ENCODE data around the gene ATG7. TPM values are rescaled to one million over a fixed set of nuclear protein-coding genes. Genes with fewer than 3 reads are reported as not detected.
A peak's percentile ranks its signal among the peaks of the same experiment; 100 is the strongest.

The ATG7 gene
- total RNA-seq, 1 donor: 97.9 TPM

- DNase-seq (ENCODE audit: low read depth): peak; percentile 73
- H3K4me3 ChIP-seq (ENCODE audit: low read depth, low read length): no peak overlapping the region
- TF ChIP-seq CTCF (IDR thresholded peaks at IDR 0.05; ENCODE audit: insufficient read depth, low read length): no peak
Observed at GRCh38 chr3:11282250-11283138, 10.3 kb downstream of the ATG7 start.

GRCh38 chr3:11283139-11283475 lies 10.9 kb downstream of the ATG7 start:
- no peak for DNase-seq (ENCODE audit: low read depth)
- H3K4me3 ChIP-seq (ENCODE audit: low read depth, low read length): no peak overlapping the region
- TF ChIP-seq CTCF (IDR thresholded peaks at IDR 0.05; ENCODE audit: insufficient read depth, low read length): no peak

- no peak for TF ChIP-seq CTCF (IDR thresholded peaks at IDR 0.05; ENCODE audit: insufficient read depth, low read length)
- no peak overlapping the region for H3K4me3 ChIP-seq (ENCODE audit: low read depth, low read length)
- DNase-seq (ENCODE audit: low read depth): no peak
Observed at GRCh38 chr3:11284011-11284410, 11.8 kb downstream of the ATG7 start.

GRCh38 chr3:11285471-11285870 lies 13.3 kb downstream of the ATG7 start:
- no peak overlapping the region for H3K4me3 ChIP-seq (ENCODE audit: low read depth, low read length)
- TF ChIP-seq CTCF (IDR thresholded peaks at IDR 0.05; ENCODE audit: insufficient read depth, low read length): no peak
- peak; percentile 74 for DNase-seq (ENCODE audit: low read depth)

- DNase-seq (ENCODE audit: low read depth): no peak
- no peak for TF ChIP-seq CTCF (IDR thresholded peaks at IDR 0.05; ENCODE audit: insufficient read depth, low read length)
- H3K4me3 ChIP-seq (ENCODE audit: low read depth, low read length): no peak overlapping the region
Observed at GRCh38 chr3:11287404-11287803, 15.2 kb downstream of the ATG7 start.

GRCh38 chr3:11288021-11288491 lies 15.9 kb downstream of the ATG7 start:
- no peak overlapping the region for H3K4me3 ChIP-seq (ENCODE audit: low read depth, low read length)
- TF ChIP-seq CTCF (IDR thresholded peaks at IDR 0.05; ENCODE audit: insufficient read depth, low read length): no peak
- DNase-seq (ENCODE audit: low read depth): peak; percentile 77
